ENCODE results near the gene WT1.

Gene WT1

GRCh38 chr11:32451808-32452207 lies 16.5 kb upstream of the WT1 start:
- Histone ChIP-seq H4K20me1 (ENCODE audit: insufficient read depth, low read length) (no peaks in the 10 kb centered on the region), H3K36me3 (ENCODE audit: insufficient read depth, low read length) (no peaks in the 10 kb centered on the region), H3K4me1 (ENCODE audit: insufficient read depth, low read length) (peaks cover 5% of the 10 kb centered on the region), H3K9ac (ENCODE audit: low read depth, low read length) (no peak overlapping the region), H3K9me3 (ENCODE audit: insufficient read depth, low read length, severe bottlenecking) (no peaks in the 10 kb centered on the region), H3K4me2 (ENCODE audit: insufficient read depth, low read length) (no peak overlapping the region), H3K79me2 (ENCODE audit: insufficient read depth, low read length) (no peaks in the 10 kb centered on the region), H3K4me3 (ENCODE audit: low read depth in 1 of 2, low read length in 2 of 2) (no peak overlapping the region), H3K27ac (ENCODE audit: low read length) (peak overlapping the region; percentile 20; the same call in 1 of the 2 replicates), H2AFZ (ENCODE audit: low read depth, low read length) (0 out of 2 replicates have a peak overlapping the region, but pooled peaks have one; percentile 25), H3K27me3 (ENCODE audit: insufficient read depth, low read length, poor library complexity) (no peaks in the 10 kb centered on the region)
- no peak for ATAC-seq (ENCODE audit: insufficient read depth, low read depth)
- TF ChIP-seq, protein P1, sequence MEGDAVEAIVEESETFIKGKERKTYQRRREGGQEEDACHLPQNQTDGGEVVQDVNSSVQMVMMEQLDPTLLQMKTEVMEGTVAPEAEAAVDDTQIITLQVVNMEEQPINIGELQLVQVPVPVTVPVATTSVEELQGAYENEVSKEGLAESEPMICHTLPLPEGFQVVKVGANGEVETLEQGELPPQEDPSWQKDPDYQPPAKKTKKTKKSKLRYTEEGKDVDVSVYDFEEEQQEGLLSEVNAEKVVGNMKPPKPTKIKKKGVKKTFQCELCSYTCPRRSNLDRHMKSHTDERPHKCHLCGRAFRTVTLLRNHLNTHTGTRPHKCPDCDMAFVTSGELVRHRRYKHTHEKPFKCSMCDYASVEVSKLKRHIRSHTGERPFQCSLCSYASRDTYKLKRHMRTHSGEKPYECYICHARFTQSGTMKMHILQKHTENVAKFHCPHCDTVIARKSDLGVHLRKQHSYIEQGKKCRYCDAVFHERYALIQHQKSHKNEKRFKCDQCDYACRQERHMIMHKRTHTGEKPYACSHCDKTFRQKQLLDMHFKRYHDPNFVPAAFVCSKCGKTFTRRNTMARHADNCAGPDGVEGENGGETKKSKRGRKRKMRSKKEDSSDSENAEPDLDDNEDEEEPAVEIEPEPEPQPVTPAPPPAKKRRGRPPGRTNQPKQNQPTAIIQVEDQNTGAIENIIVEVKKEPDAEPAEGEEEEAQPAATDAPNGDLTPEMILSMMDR (IDR thresholded peaks at IDR 0.05; ENCODE audit: borderline replicate concordance, extremely low read depth, low read length, poor library complexity, severe bottlenecking): no peak
- TF ChIP-seq EZH2 (IDR thresholded peaks at IDR 0.05; ENCODE audit: borderline replicate concordance, low read depth, low read length, severe bottlenecking): no peak
- DNase-seq: no peak

- peak overlapping the region; percentile 48 for H2AFZ ChIP-seq (ENCODE audit: low read depth, low read length)
- no peak overlapping the region for H3K4me2 ChIP-seq (ENCODE audit: insufficient read depth, low read length)
- no peaks in the 10 kb centered on the region for H4K20me1 ChIP-seq (ENCODE audit: insufficient read depth, low read length)
- no peaks in the 10 kb centered on the region for H3K27me3 ChIP-seq (ENCODE audit: insufficient read depth, low read length, poor library complexity)
- H3K4me3 ChIP-seq (ENCODE audit: low read depth in 1 of 2, low read length in 2 of 2): no peak overlapping the region
- ATAC-seq (ENCODE audit: insufficient read depth, low read depth): no peak
- no peaks in the 10 kb centered on the region for H3K9me3 ChIP-seq (ENCODE audit: insufficient read depth, low read length, severe bottlenecking)
- H3K79me2 ChIP-seq (ENCODE audit: insufficient read depth, low read length): no peaks in the 10 kb centered on the region
- no peak for DNase-seq
- H3K27ac ChIP-seq (ENCODE audit: low read length): 0 out of 2 replicates have a peak overlapping the region, but pooled peaks have one; percentile 6
- H3K4me1 ChIP-seq (ENCODE audit: insufficient read depth, low read length): peaks cover 5% of the 10 kb centered on the region
- H3K36me3 ChIP-seq (ENCODE audit: insufficient read depth, low read length): no peaks in the 10 kb centered on the region
- TF ChIP-seq EZH2 (IDR thresholded peaks at IDR 0.05; ENCODE audit: borderline replicate concordance, low read depth, low read length, severe bottlenecking): no peak
- TF ChIP-seq, protein P1 (IDR thresholded peaks at IDR 0.05; ENCODE audit: borderline replicate concordance, extremely low read depth, low read length, poor library complexity, severe bottlenecking): no peak
- H3K9ac ChIP-seq (ENCODE audit: low read depth, low read length): no peak overlapping the region
Observed at GRCh38 chr11:32450372-32450771, 15.0 kb upstream of the WT1 start.

GRCh38 chr11:32448232-32448631 lies 12.9 kb upstream of the WT1 start:
- ATAC-seq (ENCODE audit: insufficient read depth, low read depth) (no peak), DNase-seq (no peak)
- Histone ChIP-seq H3K4me3 (ENCODE audit: low read depth in 1 of 2, low read length in 2 of 2) (no peak overlapping the region), H3K36me3 (ENCODE audit: insufficient read depth, low read length) (no peaks in the 10 kb centered on the region), H3K9me3 (ENCODE audit: insufficient read depth, low read length, severe bottlenecking) (no peaks in the 10 kb centered on the region), H3K79me2 (ENCODE audit: insufficient read depth, low read length) (no peaks in the 10 kb centered on the region), H2AFZ (ENCODE audit: low read depth, low read length) (peak overlapping the region; percentile 29; the same call in 1 of the 2 replicates), H3K9ac (ENCODE audit: low read depth, low read length) (no peak overlapping the region), H3K4me1 (ENCODE audit: insufficient read depth, low read length) (peaks cover 9% of the 10 kb centered on the region), H3K27me3 (ENCODE audit: insufficient read depth, low read length, poor library complexity) (no peaks in the 10 kb centered on the region), H3K27ac (ENCODE audit: low read length) (no peak overlapping the region), H4K20me1 (ENCODE audit: insufficient read depth, low read length) (no peaks in the 10 kb centered on the region), H3K4me2 (ENCODE audit: insufficient read depth, low read length) (no peak overlapping the region)
- TF ChIP-seq, protein P1 (IDR thresholded peaks at IDR 0.05; ENCODE audit: borderline replicate concordance, extremely low read depth, low read length, poor library complexity, severe bottlenecking): peak; percentile 33
- no peak for TF ChIP-seq EZH2 (IDR thresholded peaks at IDR 0.05; ENCODE audit: borderline replicate concordance, low read depth, low read length, severe bottlenecking)

All from DND-41 (cell line).